ENCODE results near the gene TMEM208. TPM values are rescaled to one million over a fixed set of nuclear protein-coding genes. Genes with fewer than 3 reads are reported as not detected.

The TMEM208 gene
- total and polyA plus RNA-seq, 2 of the 13 experiments (the other 11 are each of a cell fraction or from before 2014, with no cell fraction given): 58.8 to 72.9 TPM

DNA sequence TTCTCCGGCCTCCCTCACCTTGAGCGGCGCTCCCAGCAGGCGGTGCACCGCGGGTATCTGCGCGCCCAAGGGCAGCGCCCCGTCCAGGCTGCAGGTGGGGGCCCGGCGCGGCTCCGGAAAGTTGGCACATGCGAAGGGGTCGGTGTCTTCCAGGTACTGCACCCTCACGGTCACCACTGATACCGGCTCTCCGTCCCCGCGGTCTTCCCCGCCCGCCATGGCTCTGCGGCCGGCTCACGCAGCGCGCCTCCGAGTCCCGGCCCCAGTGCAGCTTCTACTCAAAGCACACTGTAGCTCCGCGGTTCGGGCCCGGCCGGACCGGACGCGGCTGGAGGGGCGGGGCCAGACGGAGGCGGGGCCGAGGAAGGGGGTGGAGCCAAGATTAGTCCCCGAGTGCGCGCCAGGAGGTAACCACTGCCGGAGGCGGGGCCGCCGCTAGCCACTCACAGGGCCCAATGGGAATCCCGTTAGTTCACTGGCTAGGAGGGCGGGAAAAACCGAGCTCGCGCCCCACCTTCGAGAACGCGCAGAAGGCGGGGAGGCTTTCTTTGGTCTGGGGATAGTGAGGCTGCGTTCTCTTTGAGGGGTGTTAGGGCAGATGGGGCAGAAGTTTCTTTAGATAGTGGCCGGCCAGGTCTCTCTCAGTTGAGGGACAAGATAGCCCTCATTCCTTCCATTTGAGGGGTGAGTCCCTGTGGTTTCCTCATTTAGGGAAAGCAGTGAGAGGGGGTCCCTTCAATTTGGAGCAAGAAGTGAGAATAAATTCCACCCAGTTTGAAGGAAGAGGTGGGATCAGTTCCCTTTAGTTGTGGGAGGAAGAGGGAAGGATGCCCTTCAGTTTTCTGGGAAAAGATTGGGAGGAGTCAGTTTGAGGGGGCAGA is 20.5 kb downstream of the TMEM208 start, which contains the start of gene FHOD1 (continued):
- TF ChIP-seq, protein P1, sequence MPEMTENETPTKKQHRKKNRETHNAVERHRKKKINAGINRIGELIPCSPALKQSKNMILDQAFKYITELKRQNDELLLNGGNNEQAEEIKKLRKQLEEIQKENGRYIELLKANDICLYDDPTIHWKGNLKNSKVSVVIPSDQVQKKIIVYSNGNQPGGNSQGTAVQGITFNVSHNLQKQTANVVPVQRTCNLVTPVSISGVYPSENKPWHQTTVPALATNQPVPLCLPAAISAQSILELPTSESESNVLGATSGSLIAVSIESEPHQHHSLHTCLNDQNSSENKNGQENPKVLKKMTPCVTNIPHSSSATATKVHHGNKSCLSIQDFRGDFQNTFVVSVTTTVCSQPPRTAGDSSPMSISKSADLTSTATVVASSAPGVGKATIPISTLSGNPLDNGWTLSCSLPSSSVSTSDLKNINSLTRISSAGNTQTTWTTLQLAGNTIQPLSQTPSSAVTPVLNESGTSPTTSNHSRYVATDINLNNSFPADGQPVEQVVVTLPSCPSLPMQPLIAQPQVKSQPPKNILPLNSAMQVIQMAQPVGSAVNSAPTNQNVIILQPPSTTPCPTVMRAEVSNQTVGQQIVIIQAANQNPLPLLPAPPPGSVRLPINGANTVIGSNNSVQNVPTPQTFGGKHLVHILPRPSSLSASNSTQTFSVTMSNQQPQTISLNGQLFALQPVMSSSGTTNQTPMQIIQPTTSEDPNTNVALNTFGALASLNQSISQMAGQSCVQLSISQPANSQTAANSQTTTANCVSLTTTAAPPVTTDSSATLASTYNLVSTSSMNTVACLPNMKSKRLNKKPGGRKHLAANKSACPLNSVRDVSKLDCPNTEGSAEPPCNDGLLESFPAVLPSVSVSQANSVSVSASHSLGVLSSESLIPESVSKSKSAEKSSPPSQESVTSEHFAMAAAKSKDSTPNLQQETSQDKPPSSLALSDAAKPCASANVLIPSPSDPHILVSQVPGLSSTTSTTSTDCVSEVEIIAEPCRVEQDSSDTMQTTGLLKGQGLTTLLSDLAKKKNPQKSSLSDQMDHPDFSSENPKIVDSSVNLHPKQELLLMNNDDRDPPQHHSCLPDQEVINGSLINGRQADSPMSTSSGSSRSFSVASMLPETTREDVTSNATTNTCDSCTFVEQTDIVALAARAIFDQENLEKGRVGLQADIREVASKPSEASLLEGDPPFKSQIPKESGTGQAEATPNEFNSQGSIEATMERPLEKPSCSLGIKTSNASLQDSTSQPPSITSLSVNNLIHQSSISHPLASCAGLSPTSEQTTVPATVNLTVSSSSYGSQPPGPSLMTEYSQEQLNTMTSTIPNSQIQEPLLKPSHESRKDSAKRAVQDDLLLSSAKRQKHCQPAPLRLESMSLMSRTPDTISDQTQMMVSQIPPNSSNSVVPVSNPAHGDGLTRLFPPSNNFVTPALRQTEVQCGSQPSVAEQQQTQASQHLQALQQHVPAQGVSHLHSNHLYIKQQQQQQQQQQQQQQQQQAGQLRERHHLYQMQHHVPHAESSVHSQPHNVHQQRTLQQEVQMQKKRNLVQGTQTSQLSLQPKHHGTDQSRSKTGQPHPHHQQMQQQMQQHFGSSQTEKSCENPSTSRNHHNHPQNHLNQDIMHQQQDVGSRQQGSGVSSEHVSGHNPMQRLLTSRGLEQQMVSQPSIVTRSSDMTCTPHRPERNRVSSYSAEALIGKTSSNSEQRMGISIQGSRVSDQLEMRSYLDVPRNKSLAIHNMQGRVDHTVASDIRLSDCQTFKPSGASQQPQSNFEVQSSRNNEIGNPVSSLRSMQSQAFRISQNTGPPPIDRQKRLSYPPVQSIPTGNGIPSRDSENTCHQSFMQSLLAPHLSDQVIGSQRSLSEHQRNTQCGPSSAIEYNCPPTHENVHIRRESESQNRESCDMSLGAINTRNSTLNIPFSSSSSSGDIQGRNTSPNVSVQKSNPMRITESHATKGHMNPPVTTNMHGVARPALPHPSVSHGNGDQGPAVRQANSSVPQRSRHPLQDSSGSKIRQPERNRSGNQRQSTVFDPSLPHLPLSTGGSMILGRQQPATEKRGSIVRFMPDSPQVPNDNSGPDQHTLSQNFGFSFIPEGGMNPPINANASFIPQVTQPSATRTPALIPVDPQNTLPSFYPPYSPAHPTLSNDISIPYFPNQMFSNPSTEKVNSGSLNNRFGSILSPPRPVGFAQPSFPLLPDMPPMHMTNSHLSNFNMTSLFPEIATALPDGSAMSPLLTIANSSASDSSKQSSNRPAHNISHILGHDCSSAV (CRISPR knock-in tag; IDR thresholded peaks at IDR 0.05; ENCODE audit: borderline replicate concordance): no peak
- TF ChIP-seq MIER3 (CRISPR knock-in tag; IDR thresholded peaks at IDR 0.05; ENCODE audit: borderline replicate concordance): peak; percentile 22; the same call in 1 of the 2 replicates
- TF ChIP-seq MXD4 (CRISPR knock-in tag; IDR thresholded peaks at IDR 0.05): peak; percentile 86
- TF ChIP-seq ZNF883 (CRISPR knock-in tag; IDR thresholded peaks at IDR 0.05; ENCODE audit: not compliant biosample characterization): peak; percentile 76
- TF ChIP-seq, protein P2, sequence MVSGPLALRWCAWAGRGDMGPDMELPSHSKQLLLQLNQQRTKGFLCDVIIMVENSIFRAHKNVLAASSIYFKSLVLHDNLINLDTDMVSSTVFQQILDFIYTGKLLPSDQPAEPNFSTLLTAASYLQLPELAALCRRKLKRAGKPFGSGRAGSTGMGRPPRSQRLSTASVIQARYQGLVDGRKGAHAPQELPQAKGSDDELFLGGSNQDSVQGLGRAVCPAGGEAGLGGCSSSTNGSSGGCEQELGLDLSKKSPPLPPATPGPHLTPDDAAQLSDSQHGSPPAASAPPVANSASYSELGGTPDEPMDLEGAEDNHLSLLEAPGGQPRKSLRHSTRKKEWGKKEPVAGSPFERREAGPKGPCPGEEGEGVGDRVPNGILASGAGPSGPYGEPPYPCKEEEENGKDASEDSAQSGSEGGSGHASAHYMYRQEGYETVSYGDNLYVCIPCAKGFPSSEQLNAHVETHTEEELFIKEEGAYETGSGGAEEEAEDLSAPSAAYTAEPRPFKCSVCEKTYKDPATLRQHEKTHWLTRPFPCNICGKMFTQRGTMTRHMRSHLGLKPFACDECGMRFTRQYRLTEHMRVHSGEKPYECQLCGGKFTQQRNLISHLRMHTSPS (CRISPR knock-in tag; IDR thresholded peaks at IDR 0.05; ENCODE audit: low read depth): peak; percentile 49; the same call in 1 of the 2 replicates
- TF ChIP-seq, protein P3, sequence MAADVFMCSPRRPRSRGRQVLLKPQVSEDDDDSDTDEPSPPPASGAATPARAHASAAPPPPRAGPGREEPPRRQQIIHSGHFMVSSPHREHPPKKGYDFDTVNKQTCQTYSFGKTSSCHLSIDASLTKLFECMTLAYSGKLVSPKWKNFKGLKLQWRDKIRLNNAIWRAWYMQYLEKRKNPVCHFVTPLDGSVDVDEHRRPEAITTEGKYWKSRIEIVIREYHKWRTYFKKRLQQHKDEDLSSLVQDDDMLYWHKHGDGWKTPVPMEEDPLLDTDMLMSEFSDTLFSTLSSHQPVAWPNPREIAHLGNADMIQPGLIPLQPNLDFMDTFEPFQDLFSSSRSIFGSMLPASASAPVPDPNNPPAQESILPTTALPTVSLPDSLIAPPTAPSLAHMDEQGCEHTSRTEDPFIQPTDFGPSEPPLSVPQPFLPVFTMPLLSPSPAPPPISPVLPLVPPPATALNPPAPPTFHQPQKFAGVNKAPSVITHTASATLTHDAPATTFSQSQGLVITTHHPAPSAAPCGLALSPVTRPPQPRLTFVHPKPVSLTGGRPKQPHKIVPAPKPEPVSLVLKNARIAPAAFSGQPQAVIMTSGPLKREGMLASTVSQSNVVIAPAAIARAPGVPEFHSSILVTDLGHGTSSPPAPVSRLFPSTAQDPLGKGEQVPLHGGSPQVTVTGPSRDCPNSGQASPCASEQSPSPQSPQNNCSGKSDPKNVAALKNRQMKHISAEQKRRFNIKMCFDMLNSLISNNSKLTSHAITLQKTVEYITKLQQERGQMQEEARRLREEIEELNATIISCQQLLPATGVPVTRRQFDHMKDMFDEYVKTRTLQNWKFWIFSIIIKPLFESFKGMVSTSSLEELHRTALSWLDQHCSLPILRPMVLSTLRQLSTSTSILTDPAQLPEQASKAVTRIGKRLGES (CRISPR knock-in tag; IDR thresholded peaks at IDR 0.05; ENCODE audit: borderline replicate concordance): 0 out of 2 replicates have a peak, but pooled peaks have one; percentile 28
- no peak for TF ChIP-seq STAT5B (CRISPR knock-in tag; IDR thresholded peaks at IDR 0.05)
- peak; percentile 69; the same call in 1 of the 2 replicates for TF ChIP-seq HOXD1 (CRISPR knock-in tag; IDR thresholded peaks at IDR 0.05)
- TF ChIP-seq SAP130 (CRISPR knock-in tag; IDR thresholded peaks at IDR 0.05; ENCODE audit: low read depth): peak; percentile 91
- TF ChIP-seq ZNF781 (CRISPR knock-in tag; IDR thresholded peaks at IDR 0.05; ENCODE audit: borderline replicate concordance, not compliant biosample characterization): peak; percentile 25
- TF ChIP-seq KMT2B (CRISPR knock-in tag; IDR thresholded peaks at IDR 0.05): peak; percentile 67; the same call in 1 of the 2 replicates
- no peak for TF ChIP-seq HDAC6 (IDR thresholded peaks at IDR 0.05; ENCODE audit: low read depth, low read length)
- peak; percentile 46; the same call in 1 of the 2 replicates for TF ChIP-seq ZNF572 (CRISPR knock-in tag; IDR thresholded peaks at IDR 0.05)

All from HepG2 (cell line).